H9 (cell line): ENCODE results near the gene PPARGC1A. TPM values are rescaled to one million over a fixed set of nuclear protein-coding genes. Genes with fewer than 3 reads are reported as not detected.

Experiments used
- DNase-seq: peaks from one replicate; pipeline ENCODE4 v3.0.0-alpha.2; 2017
- H2AFZ ChIP-seq: one replicate; pipeline ENCODE4 v1.6.1; 2013; ENCODE audit warnings: mild to moderate bottlenecking, low read length, control low read depth, moderate library complexity
- H2AK5ac ChIP-seq: 2 replicates; pipeline ENCODE4 v1.6.1; 2013; ENCODE audit warnings: low read length, control low read depth, mixed read lengths; ENCODE audit not compliant: insufficient read length
- H2BK120ac ChIP-seq: one replicate; pipeline ENCODE4 v1.6.1; 2013; ENCODE audit warnings: low read depth, mild to moderate bottlenecking, low read length, control low read depth, inconsistent platforms; ENCODE audit not compliant: poor library complexity, severe bottlenecking
- H2BK12ac ChIP-seq: 2 replicates; pipeline ENCODE4 v1.6.1; 2013; ENCODE audit warnings: low read length, control low read depth, mixed read lengths, low read depth; ENCODE audit not compliant: insufficient read length
- H2BK15ac ChIP-seq: 2 replicates; pipeline ENCODE4 v1.6.1; 2013; ENCODE audit warnings: low read depth, low read length, control low read depth
- H2BK20ac ChIP-seq: one replicate; pipeline ENCODE4 v1.6.1; 2013; ENCODE audit warnings: low read depth, mild to moderate bottlenecking, low read length, control low read depth, inconsistent platforms; ENCODE audit not compliant: poor library complexity, severe bottlenecking
- H2BK5ac ChIP-seq: 2 replicates; pipeline ENCODE4 v1.6.1; 2013; ENCODE audit warnings: low read length, control low read depth, mixed read lengths; ENCODE audit not compliant: insufficient read length
- H3K14ac ChIP-seq: 2 replicates; pipeline ENCODE4 v1.6.1; 2013; ENCODE audit warnings: low read length, control low read depth; ENCODE audit not compliant: insufficient read depth
- H3K18ac ChIP-seq: 2 replicates; pipeline ENCODE4 v1.6.1; 2013; ENCODE audit warnings: low read depth, mild to moderate bottlenecking, mixed read lengths, low read length, control low read depth; ENCODE audit not compliant: insufficient read length
- H3K23ac ChIP-seq: 2 replicates; pipeline ENCODE4 v1.6.1; 2013; ENCODE audit warnings: low read length, control low read depth, mixed read lengths, low read depth; ENCODE audit not compliant: insufficient read length
- H3K23me2 ChIP-seq: 2 replicates; pipeline ENCODE4 v1.6.1; 2013; ENCODE audit warnings: low read depth, mild to moderate bottlenecking, mixed read lengths, low read length, control low read depth; ENCODE audit not compliant: insufficient read length, poor library complexity, severe bottlenecking
- H3K27ac ChIP-seq: 2 replicates; pipeline ENCODE4 v1.5.1; 2013; ENCODE audit warnings: low read length, control low read depth, mixed read lengths, low read depth; ENCODE audit not compliant: insufficient read length
- H3K27me3 ChIP-seq: 2 replicates; pipeline ENCODE4 v1.6.1; 2013; ENCODE audit warnings: low read length, control low read depth, inconsistent platforms; ENCODE audit not compliant: insufficient read depth
- H3K4ac ChIP-seq: 2 replicates; pipeline ENCODE4 v1.6.1; 2013; ENCODE audit warnings: low read depth, mild to moderate bottlenecking, control low read depth, inconsistent platforms, low read length, moderate library complexity
- H3K4me1 ChIP-seq: 2 replicates; pipeline ENCODE4 v1.6.1; 2013; ENCODE audit warnings: low read length, control low read depth, inconsistent platforms; ENCODE audit not compliant: insufficient read depth
- H3K4me2 ChIP-seq: 2 replicates; pipeline ENCODE4 v1.6.1; 2013; ENCODE audit warnings: low read length, control low read depth, mixed read lengths; ENCODE audit not compliant: insufficient read length, insufficient read depth
- H3K56ac ChIP-seq: 2 replicates; pipeline ENCODE4 v1.6.1; 2013; ENCODE audit warnings: low read depth, mild to moderate bottlenecking, mixed read lengths, low read length, control low read depth; ENCODE audit not compliant: insufficient read length
- H3K79me1 ChIP-seq: 2 replicates; pipeline ENCODE4 v1.6.1; 2013; ENCODE audit warnings: low read depth, mild to moderate bottlenecking, moderate library complexity, low read length, control low read depth, inconsistent platforms; ENCODE audit not compliant: insufficient read depth, poor library complexity, severe bottlenecking
- H3K79me2 ChIP-seq: 2 replicates; pipeline ENCODE4 v1.6.1; 2013; ENCODE audit warnings: low read length, control low read depth, inconsistent platforms; ENCODE audit not compliant: insufficient read depth
- H3K9ac ChIP-seq: 2 replicates; pipeline ENCODE4 v1.6.1; 2013; ENCODE audit warnings: low read length, control low read depth, mixed read lengths; ENCODE audit not compliant: insufficient read length; ENCODE audit errors: extremely low read depth
- H3K9me3 ChIP-seq: one replicate; pipeline ENCODE4 v1.6.1; 2013; ENCODE audit warnings: low read depth, low read length, inconsistent platforms; ENCODE audit not compliant: control insufficient read depth
- H3T11ph ChIP-seq: one replicate; pipeline ENCODE4 v1.6.1; 2013; ENCODE audit warnings: mild to moderate bottlenecking, low read length, control low read depth, inconsistent platforms
- H4K20me1 ChIP-seq: one replicate; pipeline ENCODE4 v1.6.1; 2013; ENCODE audit not compliant: control insufficient read depth, insufficient read length, insufficient read depth
- H4K5ac ChIP-seq: 2 replicates; pipeline ENCODE4 v1.6.1; 2013; ENCODE audit warnings: low read depth, mild to moderate bottlenecking, mixed read lengths, low read length, control low read depth; ENCODE audit not compliant: insufficient read length
- H4K8ac ChIP-seq: replicated peaks from 2 replicates; pipeline ENCODE4 v1.6.1; 2013; ENCODE audit warnings: low read length, control low read depth, mixed read lengths, low read depth; ENCODE audit not compliant: insufficient read length
- H4K91ac ChIP-seq: 2 replicates; pipeline ENCODE4 v1.6.1; 2013; ENCODE audit warnings: low read depth, mild to moderate bottlenecking, moderate library complexity, mixed read lengths, low read length, control low read depth; ENCODE audit not compliant: insufficient read length
- H3K27ac Mint-ChIP-seq, 3 experiments: 2 replicates in 2 of 3; 3 replicates in 1 of 3; pipeline ENCODE4 v1.8.0; 2020 to 2021; ENCODE audit warnings: mixed read lengths in 3 of 3, mild to moderate bottlenecking in 1 of 3, moderate library complexity in 1 of 3
- H3K27me3 Mint-ChIP-seq: 2 replicates; pipeline ENCODE4 v1.8.0; 2021; ENCODE audit warnings: low read depth, mild to moderate bottlenecking, moderate library complexity, mixed read lengths
- H3K36me3 Mint-ChIP-seq, 3 experiments: 2 replicates in 2 of 3; 3 replicates in 1 of 3; pipeline ENCODE4 v1.8.0; 2020 to 2021; ENCODE audit warnings: low read depth in 3 of 3, mixed read lengths in 3 of 3; ENCODE audit not compliant: insufficient read depth in 1 of 3
- H3K4me1 Mint-ChIP-seq, 2 experiments: 2 replicates each; pipeline ENCODE4 v1.8.0; 2020; ENCODE audit warnings: mixed read lengths in 2 of 2
- H3K4me3 Mint-ChIP-seq, 2 experiments: 2 replicates in 1 of 2; 3 replicates in 1 of 2; pipeline ENCODE4 v1.8.0; 2020 to 2021; ENCODE audit warnings: mild to moderate bottlenecking in 2 of 2, mixed read lengths in 2 of 2, moderate library complexity in 1 of 2
- H3K9me3 Mint-ChIP-seq, 2 experiments: 2 replicates in 1 of 2; 3 replicates in 1 of 2; pipeline ENCODE4 v1.8.0; 2020; ENCODE audit warnings: mild to moderate bottlenecking in 2 of 2, mixed read lengths in 2 of 2, moderate library complexity in 1 of 2
- CTCF ChIP-seq: fragments of 200-600 bp; sonication (generic); conservative IDR thresholded peaks from 3 replicates; pipeline ENCODE4 v1.8.0; 2021; ENCODE audit warnings: antibody characterized with exemption, mild to moderate bottlenecking
- WGBS: extraction: QIAGEN DNeasy Blood & Tissue Kit; methylation state at CpG from one replicate; pipeline ENCODE4 v1.1.7; 2013; ENCODE audit warnings: missing lambda C conversion rate, low lambda C conversion rate, mixed read lengths; ENCODE audit not compliant: insufficient read length; ENCODE audit errors: extremely low coverage; 5-methylcytosine and 5-hydroxymethylcytosine counted together
- total RNA-seq: library from RNA; stranded (reverse); gene quantifications from 2 replicates; pipeline ENCODE4 v1.2.1, GENCODE V29; 2021

PPARGC1A gene
- total RNA-seq, 1 experiment from 2014 or later, result 1.7 TPM

- no peak overlapping the region for H2BK5ac ChIP-seq
- no peak overlapping the region for H3K23ac ChIP-seq
- TF ChIP-seq CTCF, result no peak
- no peaks in the 10 kb centered on the region for H3K36me3 Mint-ChIP-seq
- H4K20me1 ChIP-seq, result no peaks in the 10 kb centered on the region
- no peak overlapping the region for H2AK5ac ChIP-seq
- H3K79me1 ChIP-seq, result no peaks in the 10 kb centered on the region
- no peak overlapping the region for H2BK20ac ChIP-seq
- H3K4ac ChIP-seq, result no peak overlapping the region
- H3K9me3 Mint-ChIP-seq, result no peaks in the 10 kb centered on the region
- no peak overlapping the region for H2BK15ac ChIP-seq
- H3T11ph ChIP-seq, result no peak overlapping the region
- H3K9ac ChIP-seq, result no peak overlapping the region
- H3K4me2 ChIP-seq, result no peak overlapping the region
- no peak overlapping the region for H2BK12ac ChIP-seq
- no CpG with 5 or more reads among the region's 2 CpGs for WGBS
- no peak overlapping the region for H3K27ac ChIP-seq
- no peak overlapping the region for H3K56ac ChIP-seq
- no peaks in the 10 kb centered on the region for H3K27me3 Mint-ChIP-seq
- H3K14ac ChIP-seq, result no peak overlapping the region
- H3K79me2 ChIP-seq, result no peaks in the 10 kb centered on the region
- no peak overlapping the region for H2AFZ ChIP-seq
- H2BK120ac ChIP-seq, result no peak overlapping the region
- H3K27me3 ChIP-seq, result no peaks in the 10 kb centered on the region
- H3K4me1 ChIP-seq, result peaks cover 19% of the 10 kb centered on the region
- no peak overlapping the region for H4K8ac ChIP-seq
- H3K4me3 Mint-ChIP-seq, result no peak overlapping the region
- H3K23me2 ChIP-seq, result no peaks in the 10 kb centered on the region
- no peak overlapping the region for H4K5ac ChIP-seq
- H4K91ac ChIP-seq, result no peak overlapping the region
- no peaks in the 10 kb centered on the region for H3K9me3 ChIP-seq
- no peak for DNase-seq
- H3K27ac Mint-ChIP-seq, result peak overlapping the region in 1 of 3 experiments; percentile 54; a peak in 1 of 7 replicates
- H3K18ac ChIP-seq, result no peak overlapping the region
- peaks cover 30 to 63% of the 10 kb centered on the region in 2 experiments for H3K4me1 Mint-ChIP-seq
These were observed 12.1 kb downstream of the PPARGC1A start for GRCh38 chr4:23877758-23878229.
